Non-pigmented ciliary epithelial cell (primary cell): Measurements from ENCODE around the gene DYNLRB1.

Source experiments
- DNase-seq: peaks from one replicate; pipeline ENCODE4 v3.0.0-alpha.2; 2010; ENCODE audit warnings: low read depth

Gene DYNLRB1

DNA sequence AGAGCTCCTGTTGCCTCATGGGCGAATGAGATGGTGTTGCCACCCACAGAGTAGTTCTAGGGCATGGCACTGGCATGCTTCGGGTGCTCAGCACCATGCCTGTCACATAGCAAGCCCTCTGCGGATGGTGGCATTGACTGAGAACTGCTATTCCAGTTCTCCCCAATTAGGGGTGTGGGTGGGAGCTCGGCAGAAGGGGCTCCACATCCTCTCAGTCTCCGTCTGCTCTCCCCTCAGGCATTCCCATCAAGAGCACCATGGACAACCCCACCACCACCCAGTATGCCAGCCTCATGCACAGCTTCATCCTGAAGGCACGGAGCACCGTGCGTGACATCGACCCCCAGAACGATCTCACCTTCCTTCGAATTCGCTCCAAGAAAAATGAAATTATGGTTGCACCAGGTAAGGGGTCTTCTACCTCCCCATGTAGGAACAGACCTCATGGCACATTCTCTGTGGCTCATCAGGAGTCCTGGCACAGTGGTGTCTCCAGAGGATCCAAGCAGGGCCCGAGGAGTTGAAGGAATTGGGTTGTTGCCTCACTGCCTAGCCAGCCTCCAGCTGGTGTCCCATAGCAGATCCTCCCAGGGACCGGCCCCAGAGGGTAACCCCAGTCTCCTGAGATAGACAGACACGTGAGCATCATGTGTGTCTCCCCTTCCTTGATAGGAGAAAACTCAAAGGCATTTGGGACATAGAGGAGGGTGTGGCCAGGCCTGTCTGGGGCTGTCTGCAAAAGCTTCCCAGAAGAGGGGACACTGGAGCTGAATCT is 18.4 kb downstream of the DYNLRB1 start:
- no peak for DNase-seq

- DNase-seq = no peak
These were observed 19.1 kb downstream of the DYNLRB1 start for GRCh38 chr20:34535301-34535840.

GRCh38 chr20:34535857-34536256 is 19.6 kb downstream of the DYNLRB1 start:
- no peak for DNase-seq

DNA sequence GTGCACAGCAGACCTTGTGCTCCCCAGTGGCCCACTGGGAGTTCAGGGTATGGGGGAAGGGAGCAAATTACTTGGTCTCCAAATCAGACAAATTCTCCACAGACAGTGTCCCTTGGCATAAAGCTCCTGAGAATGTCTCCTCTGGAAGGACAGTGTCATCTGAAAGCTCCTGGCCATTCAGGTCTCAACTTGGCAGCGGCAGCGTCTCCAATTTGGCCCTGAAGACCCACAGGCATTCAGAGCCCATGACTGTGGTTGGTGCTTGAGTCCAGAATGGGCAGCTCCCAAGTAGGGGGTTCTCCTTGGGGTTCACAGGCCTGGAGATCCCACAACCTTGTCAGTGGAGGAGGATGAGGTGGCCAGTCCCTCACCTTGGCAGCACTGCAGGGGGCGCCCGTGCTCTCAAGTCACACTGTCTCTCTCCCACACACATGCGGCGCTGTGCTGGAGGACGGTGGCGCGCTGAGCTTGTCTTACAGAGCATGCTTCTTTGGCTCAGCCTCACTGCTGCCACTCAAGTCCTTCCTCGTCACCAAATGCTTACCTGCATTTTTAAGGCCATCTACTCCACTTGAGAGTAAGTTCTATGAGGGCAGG is 20.7 kb downstream of the DYNLRB1 start:
- DNase-seq = no peak

DNA sequence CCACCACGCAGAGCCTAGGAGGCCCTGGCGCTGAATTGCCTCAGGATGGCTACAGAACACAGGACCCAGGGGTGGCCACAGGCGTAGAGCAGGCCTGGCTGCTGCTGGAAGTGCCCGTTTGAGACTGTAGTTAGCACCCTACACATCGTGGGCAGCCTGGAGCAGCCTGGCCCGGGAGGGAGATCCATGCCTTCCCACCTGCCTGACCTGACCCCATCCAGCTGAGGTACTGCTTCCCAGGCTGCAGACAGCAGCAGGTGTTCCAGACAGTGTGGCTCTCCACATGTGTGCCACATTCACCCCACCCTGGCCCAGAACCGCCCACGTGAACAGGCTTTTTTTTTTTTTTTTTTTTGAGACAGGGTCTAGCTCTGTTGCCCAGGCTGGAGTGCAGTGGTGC is 21.4 kb downstream of the DYNLRB1 start:
- no peak for DNase-seq

GRCh38 chr20:34538671-34539123 is 22.5 kb downstream of the DYNLRB1 start:
- no peak for DNase-seq

- DNase-seq = no peak
These were observed 23.5 kb downstream of the DYNLRB1 start for GRCh38 chr20:34539756-34540155.

DNA sequence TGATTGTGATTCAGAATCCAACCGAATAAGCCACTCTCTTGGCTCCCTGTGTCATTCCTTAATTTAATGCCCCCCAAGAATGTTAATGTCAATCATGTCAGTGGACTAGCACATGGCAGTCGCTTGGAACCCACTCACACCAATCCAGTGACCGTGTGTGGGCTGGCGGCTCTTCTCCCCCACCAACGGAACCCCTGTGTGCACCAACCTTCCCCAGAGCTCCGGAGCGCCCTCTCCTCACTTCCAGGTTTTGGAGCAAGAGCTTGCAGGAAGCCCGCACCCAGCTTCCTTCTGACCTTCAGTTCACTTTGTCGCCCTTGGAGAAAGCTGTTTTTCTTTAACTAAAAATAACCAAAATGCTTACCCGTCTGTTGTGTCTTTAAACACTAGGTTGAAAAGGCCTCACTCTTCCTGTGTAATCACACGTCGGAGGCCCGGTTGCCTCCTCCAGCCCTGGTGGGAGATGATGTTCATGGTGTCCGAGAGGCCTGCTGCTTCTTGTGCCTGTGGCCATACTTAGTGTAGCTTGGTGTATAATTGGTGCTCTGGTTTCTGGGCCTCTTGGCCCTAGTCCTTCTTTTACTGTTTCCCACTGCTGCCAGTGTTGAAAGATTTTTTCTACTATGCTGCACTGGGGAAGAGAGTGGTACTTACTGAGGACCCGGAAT is 24.5 kb downstream of the DYNLRB1 start:
- no peak for DNase-seq

DNA sequence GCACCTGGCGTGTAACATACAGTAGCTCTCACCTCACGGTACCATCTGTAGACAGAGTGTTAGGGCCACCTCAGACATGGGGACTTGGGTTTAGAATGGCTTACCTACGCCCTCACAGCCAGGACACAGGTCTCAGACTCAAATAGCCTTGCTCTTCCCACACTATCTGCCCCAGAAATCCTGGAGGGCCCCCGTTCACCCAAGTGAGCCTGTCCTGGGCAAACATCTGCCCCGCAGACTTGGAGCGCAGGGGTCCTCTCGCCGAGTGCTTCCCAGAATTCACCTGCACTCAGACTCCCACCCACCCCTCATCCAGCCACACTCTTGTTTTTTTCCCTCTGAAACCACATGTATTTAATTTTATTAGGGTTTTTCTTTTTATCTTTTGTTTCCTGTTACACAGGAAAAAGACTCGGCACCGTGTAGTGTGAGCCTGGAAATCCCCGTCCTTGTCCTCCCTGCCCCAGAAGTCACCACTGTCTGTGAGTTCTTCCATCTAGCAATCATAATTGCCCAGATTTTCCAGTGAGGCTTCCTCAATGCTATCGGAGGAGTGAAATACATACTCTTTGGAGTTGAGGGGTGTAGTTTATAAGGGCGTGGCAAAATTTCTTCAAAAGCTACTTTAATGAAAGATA is 25.2 kb downstream of the DYNLRB1 start:
- DNase-seq = no peak

- no peak for DNase-seq
These were observed 25.7 kb downstream of the DYNLRB1 start for GRCh38 chr20:34541917-34542316.

DNA sequence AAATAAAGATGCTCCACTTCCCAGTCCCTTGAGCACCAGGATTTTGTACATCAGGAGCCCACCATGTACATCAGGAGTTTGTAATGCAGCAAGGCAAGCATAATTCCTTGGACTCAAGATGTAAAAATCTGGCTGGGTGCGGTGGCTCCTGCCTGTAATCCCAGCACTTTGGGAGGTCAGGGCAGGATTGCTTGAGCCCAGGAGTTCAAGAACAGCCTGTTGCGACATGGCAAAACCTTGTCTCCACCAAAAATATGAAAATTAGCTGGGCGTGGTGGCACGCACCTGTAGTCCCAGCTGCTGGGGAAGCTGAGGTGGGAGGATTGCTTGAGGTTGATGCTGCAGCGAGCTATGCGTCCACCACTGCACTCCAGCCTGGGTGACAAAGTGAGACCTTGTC is 26.2 kb downstream of the DYNLRB1 start:
- DNase-seq = no peak

- no peak for DNase-seq
These were observed 27.3 kb downstream of the DYNLRB1 start for GRCh38 chr20:34543463-34544056.

GRCh38 chr20:34544109-34544796 is 28.0 kb downstream of the DYNLRB1 start:
- DNase-seq = no peak

DNA sequence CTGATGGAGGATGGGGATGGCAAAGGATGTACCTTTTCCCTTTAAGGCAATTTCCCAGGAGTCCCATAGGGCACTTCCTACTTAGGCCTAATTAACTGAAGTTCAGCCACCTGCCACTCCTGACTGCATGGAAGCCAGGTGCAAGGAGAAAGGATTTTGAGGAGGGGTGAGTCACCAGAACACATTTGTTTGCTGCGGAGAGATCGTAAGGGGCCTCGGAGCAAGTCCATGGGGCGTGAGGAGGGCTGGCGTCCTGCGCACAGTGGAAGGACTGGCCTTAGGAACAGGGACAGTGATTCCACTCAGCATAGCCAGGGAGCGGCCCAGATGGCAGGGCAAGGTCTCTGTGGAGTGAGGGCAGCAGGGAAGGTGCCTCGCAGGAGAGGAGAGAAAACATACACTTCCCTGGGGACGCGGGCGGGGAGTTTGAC is 30.5 kb downstream of the DYNLRB1 start:
- no peak for DNase-seq

DNA sequence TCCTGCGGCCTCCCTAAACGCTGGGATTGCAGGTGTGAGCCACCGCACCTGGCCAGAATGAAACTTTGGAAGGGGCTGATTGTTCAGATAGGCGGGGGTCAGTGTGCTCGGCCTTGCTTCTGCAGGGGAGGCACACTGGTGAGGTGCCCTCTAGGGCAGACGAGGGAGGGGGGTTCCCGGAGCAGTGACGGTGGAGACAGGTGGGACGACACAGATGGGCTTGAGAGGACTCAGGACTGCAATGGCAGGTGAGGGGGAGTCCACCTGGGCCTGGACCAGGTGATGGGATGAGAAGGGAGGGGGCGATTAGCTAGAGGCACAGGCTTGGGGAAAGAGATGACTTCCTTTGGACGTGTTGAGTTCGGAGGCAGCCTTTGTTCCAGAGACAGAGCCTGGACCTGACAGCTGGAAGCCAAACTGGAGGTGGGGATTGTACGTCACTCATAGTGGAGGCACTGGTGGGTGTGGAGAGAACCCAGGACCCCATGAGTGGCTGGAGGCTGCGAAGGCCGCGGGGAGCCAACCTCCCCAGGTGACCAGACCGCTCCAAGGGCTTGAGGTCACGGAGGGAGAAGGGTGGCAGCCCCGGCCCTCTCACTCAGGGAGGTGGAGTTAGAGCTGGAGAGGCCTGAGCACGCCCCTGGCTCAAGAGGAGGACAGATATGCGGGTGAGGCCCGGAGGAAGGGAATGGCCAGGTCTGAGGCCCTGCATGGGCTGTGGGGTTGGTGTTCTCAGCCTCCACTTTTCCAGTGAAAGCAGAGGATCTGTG is 31.8 kb downstream of the DYNLRB1 start:
- no peak for DNase-seq

DNA sequence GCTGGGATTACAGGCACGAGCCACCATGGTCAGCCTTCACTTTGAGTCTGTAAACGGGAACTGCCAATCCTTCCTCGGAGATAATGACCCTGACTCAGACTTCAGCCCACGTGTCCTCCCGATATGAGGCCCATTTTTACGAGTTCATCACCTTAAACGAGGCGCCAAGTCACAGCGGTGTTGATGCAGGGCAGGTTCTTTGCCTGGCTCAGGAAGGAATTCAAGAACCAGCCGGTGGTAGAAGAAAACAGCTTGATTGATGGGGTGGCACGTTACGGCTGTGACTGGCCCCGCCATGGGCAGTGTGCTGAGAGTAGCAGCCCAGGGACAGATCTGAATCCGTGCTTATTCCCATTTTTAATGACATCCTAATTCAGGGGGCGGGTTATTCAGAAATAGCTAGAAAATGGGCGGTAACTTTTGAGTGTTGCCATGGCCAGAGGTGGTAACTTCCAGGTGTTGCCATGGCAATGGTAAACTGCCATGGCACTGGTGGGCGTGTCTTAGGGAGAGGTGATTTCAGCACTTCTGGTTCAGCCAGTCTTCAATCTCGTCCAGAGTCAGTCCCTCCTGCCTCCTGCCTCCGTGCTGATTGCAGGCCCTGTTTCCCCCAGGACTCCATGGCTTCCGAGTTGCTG is 33.2 kb downstream of the DYNLRB1 start:
- DNase-seq = no peak

GRCh38 chr20:34549929-34550305 is 33.7 kb downstream of the DYNLRB1 start:
- DNase-seq = no peak

DNA sequence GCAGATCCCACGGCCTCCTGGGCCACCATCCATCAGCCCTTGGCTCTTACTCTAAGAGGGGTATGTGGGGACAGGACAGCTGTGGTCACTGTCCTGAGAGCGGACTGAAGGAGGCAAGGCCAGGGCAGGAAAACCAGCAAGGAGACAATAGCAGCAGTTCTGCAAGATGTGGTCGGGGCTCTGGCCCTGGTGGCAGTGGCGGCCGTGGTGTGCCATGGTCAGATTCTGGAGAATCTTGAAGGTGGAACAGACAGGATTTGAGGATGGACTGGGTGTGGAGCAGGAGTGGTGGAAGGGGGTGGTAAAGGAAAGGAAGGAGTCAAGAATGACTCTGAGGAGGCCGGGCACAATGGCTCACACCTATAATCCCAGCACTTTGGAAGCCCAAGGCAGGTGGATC is 36.3 kb downstream of the DYNLRB1 start:
- no peak for DNase-seq

- DNase-seq = no peak
These were observed 37.2 kb downstream of the DYNLRB1 start for GRCh38 chr20:34553366-34553867.

GRCh38 chr20:34557936-34558319 is 41.7 kb downstream of the DYNLRB1 start:
- no peak for DNase-seq
